Measurements from ENCODE around the gene CAMK2B. TPM values are rescaled to one million over a fixed set of nuclear protein-coding genes. Genes with fewer than 3 reads are reported as not detected.

CAMK2B gene
- total and polyA plus RNA-seq, 2 of the 13 experiments (the other 11 are each of a cell fraction or from before 2014, with no cell fraction given) = 0.27 to 0.48 TPM

DNA sequence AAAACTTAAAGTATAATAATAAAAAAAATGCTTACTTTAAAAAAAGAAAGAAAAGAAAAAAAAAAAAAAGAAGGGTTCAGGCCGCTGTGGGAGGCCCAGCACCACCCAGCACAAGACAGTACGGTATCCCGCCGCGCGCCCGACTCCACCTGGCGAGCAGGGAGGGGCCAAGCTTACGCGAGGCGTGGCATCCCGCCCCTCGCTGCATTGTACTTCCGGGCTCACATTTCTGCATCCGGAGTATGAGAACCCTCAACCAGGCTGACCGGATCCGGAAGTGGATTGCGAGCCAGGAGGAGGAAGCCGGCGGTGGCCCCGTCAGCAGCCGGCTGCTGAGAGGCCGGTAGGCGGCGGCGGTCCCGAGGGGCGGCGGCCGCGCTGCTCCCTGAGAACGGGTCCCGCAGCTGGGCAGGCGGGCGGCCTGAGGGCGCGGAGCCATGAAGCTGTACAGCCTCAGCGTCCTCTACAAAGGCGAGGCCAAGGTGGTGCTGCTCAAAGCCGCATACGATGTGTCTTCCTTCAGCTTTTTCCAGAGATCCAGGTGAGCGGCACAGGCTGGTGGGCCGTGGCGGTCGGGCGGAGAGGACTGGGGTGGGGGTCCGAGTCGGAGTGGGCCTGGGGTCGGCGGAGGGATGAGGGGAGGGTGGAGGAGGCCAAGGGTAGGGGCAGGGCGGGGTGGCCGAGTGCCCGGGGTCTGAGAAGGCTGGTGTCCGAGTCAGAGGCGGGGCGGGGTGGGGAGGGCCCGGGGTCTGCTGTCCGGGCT is 124.5 kb downstream of the CAMK2B start, which contains the start of gene YKT6 (continued):
- TF ChIP-seq, protein P1, sequence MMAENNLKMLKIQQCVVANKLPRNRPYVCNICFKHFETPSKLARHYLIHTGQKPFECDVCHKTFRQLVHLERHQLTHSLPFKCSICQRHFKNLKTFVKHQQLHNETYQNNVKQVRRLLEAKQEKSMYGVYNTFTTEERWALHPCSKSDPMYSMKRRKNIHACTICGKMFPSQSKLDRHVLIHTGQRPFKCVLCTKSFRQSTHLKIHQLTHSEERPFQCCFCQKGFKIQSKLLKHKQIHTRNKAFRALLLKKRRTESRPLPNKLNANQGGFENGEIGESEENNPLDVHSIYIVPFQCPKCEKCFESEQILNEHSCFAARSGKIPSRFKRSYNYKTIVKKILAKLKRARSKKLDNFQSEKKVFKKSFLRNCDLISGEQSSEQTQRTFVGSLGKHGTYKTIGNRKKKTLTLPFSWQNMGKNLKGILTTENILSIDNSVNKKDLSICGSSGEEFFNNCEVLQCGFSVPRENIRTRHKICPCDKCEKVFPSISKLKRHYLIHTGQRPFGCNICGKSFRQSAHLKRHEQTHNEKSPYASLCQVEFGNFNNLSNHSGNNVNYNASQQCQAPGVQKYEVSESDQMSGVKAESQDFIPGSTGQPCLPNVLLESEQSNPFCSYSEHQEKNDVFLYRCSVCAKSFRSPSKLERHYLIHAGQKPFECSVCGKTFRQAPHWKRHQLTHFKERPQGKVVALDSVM (CRISPR knock-in tag; IDR thresholded peaks at IDR 0.05) = no peak
- TF ChIP-seq ZNF101 (CRISPR knock-in tag; IDR thresholded peaks at IDR 0.05; ENCODE audit: borderline replicate concordance, low read depth) = no peak
- TF ChIP-seq, protein P2, sequence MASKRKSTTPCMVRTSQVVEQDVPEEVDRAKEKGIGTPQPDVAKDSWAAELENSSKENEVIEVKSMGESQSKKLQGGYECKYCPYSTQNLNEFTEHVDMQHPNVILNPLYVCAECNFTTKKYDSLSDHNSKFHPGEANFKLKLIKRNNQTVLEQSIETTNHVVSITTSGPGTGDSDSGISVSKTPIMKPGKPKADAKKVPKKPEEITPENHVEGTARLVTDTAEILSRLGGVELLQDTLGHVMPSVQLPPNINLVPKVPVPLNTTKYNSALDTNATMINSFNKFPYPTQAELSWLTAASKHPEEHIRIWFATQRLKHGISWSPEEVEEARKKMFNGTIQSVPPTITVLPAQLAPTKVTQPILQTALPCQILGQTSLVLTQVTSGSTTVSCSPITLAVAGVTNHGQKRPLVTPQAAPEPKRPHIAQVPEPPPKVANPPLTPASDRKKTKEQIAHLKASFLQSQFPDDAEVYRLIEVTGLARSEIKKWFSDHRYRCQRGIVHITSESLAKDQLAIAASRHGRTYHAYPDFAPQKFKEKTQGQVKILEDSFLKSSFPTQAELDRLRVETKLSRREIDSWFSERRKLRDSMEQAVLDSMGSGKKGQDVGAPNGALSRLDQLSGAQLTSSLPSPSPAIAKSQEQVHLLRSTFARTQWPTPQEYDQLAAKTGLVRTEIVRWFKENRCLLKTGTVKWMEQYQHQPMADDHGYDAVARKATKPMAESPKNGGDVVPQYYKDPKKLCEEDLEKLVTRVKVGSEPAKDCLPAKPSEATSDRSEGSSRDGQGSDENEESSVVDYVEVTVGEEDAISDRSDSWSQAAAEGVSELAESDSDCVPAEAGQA (IDR thresholded peaks at IDR 0.05; ENCODE audit: low read depth) = peak; percentile 72; the same call in 1 of the 2 replicates
- TF ChIP-seq, protein P2 (CRISPR knock-in tag; IDR thresholded peaks at IDR 0.05; ENCODE audit: borderline replicate concordance) = no peak
- TF ChIP-seq TBX3 (IDR thresholded peaks at IDR 0.05; ENCODE audit: borderline replicate concordance) = no peak
- TF ChIP-seq, protein P3, sequence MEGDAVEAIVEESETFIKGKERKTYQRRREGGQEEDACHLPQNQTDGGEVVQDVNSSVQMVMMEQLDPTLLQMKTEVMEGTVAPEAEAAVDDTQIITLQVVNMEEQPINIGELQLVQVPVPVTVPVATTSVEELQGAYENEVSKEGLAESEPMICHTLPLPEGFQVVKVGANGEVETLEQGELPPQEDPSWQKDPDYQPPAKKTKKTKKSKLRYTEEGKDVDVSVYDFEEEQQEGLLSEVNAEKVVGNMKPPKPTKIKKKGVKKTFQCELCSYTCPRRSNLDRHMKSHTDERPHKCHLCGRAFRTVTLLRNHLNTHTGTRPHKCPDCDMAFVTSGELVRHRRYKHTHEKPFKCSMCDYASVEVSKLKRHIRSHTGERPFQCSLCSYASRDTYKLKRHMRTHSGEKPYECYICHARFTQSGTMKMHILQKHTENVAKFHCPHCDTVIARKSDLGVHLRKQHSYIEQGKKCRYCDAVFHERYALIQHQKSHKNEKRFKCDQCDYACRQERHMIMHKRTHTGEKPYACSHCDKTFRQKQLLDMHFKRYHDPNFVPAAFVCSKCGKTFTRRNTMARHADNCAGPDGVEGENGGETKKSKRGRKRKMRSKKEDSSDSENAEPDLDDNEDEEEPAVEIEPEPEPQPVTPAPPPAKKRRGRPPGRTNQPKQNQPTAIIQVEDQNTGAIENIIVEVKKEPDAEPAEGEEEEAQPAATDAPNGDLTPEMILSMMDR (CRISPR knock-in tag; IDR thresholded peaks at IDR 0.05) = peak; percentile 62
- TF ChIP-seq, protein P4, sequence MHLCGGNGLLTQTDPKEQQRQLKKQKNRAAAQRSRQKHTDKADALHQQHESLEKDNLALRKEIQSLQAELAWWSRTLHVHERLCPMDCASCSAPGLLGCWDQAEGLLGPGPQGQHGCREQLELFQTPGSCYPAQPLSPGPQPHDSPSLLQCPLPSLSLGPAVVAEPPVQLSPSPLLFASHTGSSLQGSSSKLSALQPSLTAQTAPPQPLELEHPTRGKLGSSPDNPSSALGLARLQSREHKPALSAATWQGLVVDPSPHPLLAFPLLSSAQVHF (CRISPR knock-in tag; IDR thresholded peaks at IDR 0.05) = no peak
- TF ChIP-seq, protein P5, sequence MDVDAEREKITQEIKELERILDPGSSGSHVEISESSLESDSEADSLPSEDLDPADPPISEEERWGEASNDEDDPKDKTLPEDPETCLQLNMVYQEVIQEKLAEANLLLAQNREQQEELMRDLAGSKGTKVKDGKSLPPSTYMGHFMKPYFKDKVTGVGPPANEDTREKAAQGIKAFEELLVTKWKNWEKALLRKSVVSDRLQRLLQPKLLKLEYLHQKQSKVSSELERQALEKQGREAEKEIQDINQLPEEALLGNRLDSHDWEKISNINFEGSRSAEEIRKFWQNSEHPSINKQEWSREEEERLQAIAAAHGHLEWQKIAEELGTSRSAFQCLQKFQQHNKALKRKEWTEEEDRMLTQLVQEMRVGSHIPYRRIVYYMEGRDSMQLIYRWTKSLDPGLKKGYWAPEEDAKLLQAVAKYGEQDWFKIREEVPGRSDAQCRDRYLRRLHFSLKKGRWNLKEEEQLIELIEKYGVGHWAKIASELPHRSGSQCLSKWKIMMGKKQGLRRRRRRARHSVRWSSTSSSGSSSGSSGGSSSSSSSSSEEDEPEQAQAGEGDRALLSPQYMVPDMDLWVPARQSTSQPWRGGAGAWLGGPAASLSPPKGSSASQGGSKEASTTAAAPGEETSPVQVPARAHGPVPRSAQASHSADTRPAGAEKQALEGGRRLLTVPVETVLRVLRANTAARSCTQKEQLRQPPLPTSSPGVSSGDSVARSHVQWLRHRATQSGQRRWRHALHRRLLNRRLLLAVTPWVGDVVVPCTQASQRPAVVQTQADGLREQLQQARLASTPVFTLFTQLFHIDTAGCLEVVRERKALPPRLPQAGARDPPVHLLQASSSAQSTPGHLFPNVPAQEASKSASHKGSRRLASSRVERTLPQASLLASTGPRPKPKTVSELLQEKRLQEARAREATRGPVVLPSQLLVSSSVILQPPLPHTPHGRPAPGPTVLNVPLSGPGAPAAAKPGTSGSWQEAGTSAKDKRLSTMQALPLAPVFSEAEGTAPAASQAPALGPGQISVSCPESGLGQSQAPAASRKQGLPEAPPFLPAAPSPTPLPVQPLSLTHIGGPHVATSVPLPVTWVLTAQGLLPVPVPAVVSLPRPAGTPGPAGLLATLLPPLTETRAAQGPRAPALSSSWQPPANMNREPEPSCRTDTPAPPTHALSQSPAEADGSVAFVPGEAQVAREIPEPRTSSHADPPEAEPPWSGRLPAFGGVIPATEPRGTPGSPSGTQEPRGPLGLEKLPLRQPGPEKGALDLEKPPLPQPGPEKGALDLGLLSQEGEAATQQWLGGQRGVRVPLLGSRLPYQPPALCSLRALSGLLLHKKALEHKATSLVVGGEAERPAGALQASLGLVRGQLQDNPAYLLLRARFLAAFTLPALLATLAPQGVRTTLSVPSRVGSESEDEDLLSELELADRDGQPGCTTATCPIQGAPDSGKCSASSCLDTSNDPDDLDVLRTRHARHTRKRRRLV (CRISPR knock-in tag; IDR thresholded peaks at IDR 0.05) = no peak
- TF ChIP-seq EEA1 (CRISPR knock-in tag; IDR thresholded peaks at IDR 0.05; ENCODE audit: borderline replicate concordance) = no peak
- TF ChIP-seq ZNF496 (CRISPR knock-in tag; IDR thresholded peaks at IDR 0.05; ENCODE audit: insufficient replicate concordance) = no peak
- TF ChIP-seq MTF2 (CRISPR knock-in tag; IDR thresholded peaks at IDR 0.05; ENCODE audit: borderline replicate concordance) = 0 out of 2 replicates have a peak, but pooled peaks have one; percentile 42
- peak; percentile 81 for TF ChIP-seq HOXA3 (CRISPR knock-in tag; IDR thresholded peaks at IDR 0.05)
